Activated CD4-positive, alpha-beta memory T cell treated with anti-CD3 and anti-CD28 coated beads for 36 hours (primary cell): ENCODE measurements around the gene MTFMT. TPM values are rescaled to one million over a fixed set of nuclear protein-coding genes. Genes with fewer than 3 reads are reported as not detected.
A peak's percentile ranks its signal among the peaks of the same experiment; 100 is the strongest.
"Not testable (repeated sequence)": the region's sequence is repeated elsewhere in the genome, so short reads cannot be mapped to it uniquely, and the experiment has no call there.

Source experiments
- CTCF ChIA-PET: fragments of 350-600 bp; sonication (Branson Sonifier 250); formaldehyde crosslinking; loops from one replicate; lab custom pipeline; 2021; ENCODE audit warnings: antibody characterized with exemption, inconsistent platforms; lab: Charles Lee
- POLR2A ChIA-PET: fragments of 350-600 bp; sonication (Branson Sonifier 250); formaldehyde crosslinking; loops from one replicate; lab custom pipeline; 2021; ENCODE audit warnings: antibody characterized with exemption; lab: Charles Lee
- DNase-seq: peaks from one replicate; pipeline ENCODE4 v3.0.0-alpha.2; 2020
- H3K27ac Mint-ChIP-seq: one replicate; pipeline ENCODE4 v1.8.0; 2021; ENCODE audit warnings: mixed read lengths
- H3K27me3 Mint-ChIP-seq: one replicate; pipeline ENCODE4 v1.8.0; 2021; ENCODE audit warnings: mixed read lengths
- H3K36me3 Mint-ChIP-seq: one replicate; pipeline ENCODE4 v1.8.0; 2021; ENCODE audit warnings: mixed read lengths
- H3K4me1 Mint-ChIP-seq: one replicate; pipeline ENCODE4 v1.8.0; 2021; ENCODE audit warnings: low read depth, mixed read lengths
- H3K4me3 Mint-ChIP-seq: one replicate; pipeline ENCODE4 v1.8.0; 2021; ENCODE audit warnings: mild to moderate bottlenecking, mixed read lengths
- H3K9me3 Mint-ChIP-seq: one replicate; pipeline ENCODE4 v1.8.0; 2021; ENCODE audit warnings: mixed read lengths
- intact Hi-C: fragments of 100-400 bp; cut with micrococcal nuclease; formaldehyde crosslinking; loops from one replicate; pipeline ENCODE4 v1.15.1; 2023
- total RNA-seq, 2 experiments: library from RNA; stranded (reverse); gene quantifications; one replicate each; pipeline ENCODE4 v1.2.3, GENCODE V29; 2021

The MTFMT gene
- 10 to 100 TPM; 18.2 to 18.3 TPM for total RNA-seq

- Mint-ChIP-seq H3K27me3 (peaks cover 6% of the 10 kb centered on the region), H3K36me3 (peaks cover 10% of the 10 kb centered on the region), H3K4me3 (peak within 1 kb of the TSS; percentile 83), H3K4me1 (peaks cover 21% of the 10 kb centered on the region), H3K9me3 (no peaks in the 10 kb centered on the region), H3K27ac (peak within 1 kb of the TSS; percentile 38)
- ChIA-PET CTCF (no interaction called here), POLR2A (no interaction called here)
- peak; percentile 94 for DNase-seq
- intact Hi-C loops = loop anchor here (1.0 kb wide), 1 partner anchor 40 kb away; the partner anchor contains the start of gene SPG21
Observed at GRCh38 chr15:65028921-65029735, at the start of gene MTFMT. TSS of gene MTFMT (minus strand) at chr15:65029639. CDS start at chr15:65029613, 26 bp downstream.

DNA sequence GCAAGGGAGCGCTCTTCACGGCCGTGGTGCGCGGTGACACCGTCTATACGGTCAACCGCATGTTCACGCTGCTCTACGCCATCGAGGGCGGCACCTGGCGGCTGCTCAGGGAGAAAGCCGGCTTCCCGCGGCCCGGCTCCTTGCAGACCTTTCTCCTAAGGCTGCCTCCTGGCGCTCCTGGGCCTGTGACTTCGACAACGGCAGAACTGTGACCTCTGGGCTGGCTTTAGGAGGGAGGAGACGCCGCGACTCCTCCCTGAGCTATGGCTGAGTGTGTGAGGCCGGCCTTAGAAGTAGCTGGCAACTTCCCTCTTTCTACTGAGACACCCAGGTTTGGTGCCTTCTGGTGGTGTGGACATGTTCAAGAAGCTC lies 48.5 kb upstream of the MTFMT start:
- H3K27ac Mint-ChIP-seq = no peak overlapping the region
- no peak overlapping the region for H3K4me3 Mint-ChIP-seq
- POLR2A ChIA-PET = no interaction called here
- H3K36me3 Mint-ChIP-seq = no peaks in the 10 kb centered on the region
- DNase-seq = peak; percentile 67
- no peaks in the 10 kb centered on the region for H3K9me3 Mint-ChIP-seq
- peaks cover 9% of the 10 kb centered on the region for H3K4me1 Mint-ChIP-seq
- CTCF ChIA-PET = interaction anchor here (0.6 to 3.5 kb wide), 12 partner anchors 9 to 350 kb away, joined by 3 to 35 read pairs (median 4); partner anchors contain the start of gene PARP16
- peaks cover 29% of the 10 kb centered on the region for H3K27me3 Mint-ChIP-seq
- intact Hi-C loops = loop anchor here (1.0 kb wide), 1 partner anchor 45 kb away; no protein-coding TSS in a partner anchor

DNA sequence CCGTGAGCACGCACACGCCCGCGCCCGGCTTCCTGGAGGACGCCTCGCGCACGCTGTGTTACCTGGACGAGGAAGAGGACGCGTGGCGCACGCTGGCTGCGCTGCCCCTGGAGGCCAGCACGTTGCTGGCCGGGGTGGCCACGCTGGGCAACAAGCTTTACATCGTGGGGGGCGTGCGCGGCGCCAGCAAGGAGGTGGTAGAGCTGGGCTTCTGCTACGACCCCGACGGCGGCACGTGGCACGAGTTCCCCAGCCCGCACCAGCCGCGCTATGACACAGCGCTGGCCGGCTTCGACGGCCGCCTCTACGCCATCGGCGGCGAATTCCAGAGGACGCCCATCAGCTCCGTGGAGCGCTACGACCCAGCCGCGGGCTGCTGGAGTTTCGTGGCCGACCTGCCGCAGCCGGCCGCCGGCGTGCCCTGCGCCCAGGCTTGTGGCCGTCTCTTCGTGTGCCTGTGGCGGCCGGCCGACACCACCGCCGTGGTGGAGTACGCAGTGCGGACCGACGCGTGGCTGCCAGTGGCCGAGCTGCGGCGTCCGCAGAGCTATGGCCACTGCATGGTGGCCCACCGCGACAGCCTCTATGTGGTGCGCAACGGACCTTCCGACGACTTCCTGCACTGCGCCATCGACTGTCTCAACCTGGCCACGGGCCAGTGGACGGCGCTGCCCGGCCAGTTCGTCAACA lies 48.0 kb upstream of the MTFMT start:
- Mint-ChIP-seq H3K36me3 (no peaks in the 10 kb centered on the region), H3K9me3 (no peaks in the 10 kb centered on the region), H3K4me1 (peaks cover 4% of the 10 kb centered on the region), H3K27ac (no peak overlapping the region), H3K4me3 (no peak overlapping the region), H3K27me3 (peaks cover 25% of the 10 kb centered on the region)
- intact Hi-C loops = no loop called here
- DNase-seq = no peak
- POLR2A ChIA-PET = no interaction called here
- CTCF ChIA-PET = interaction anchor here (0.9 to 3.5 kb wide), 7 partner anchors 8 to 43 kb away, joined by 3 to 35 read pairs (median 5); no protein-coding TSS in a partner anchor

DNA sequence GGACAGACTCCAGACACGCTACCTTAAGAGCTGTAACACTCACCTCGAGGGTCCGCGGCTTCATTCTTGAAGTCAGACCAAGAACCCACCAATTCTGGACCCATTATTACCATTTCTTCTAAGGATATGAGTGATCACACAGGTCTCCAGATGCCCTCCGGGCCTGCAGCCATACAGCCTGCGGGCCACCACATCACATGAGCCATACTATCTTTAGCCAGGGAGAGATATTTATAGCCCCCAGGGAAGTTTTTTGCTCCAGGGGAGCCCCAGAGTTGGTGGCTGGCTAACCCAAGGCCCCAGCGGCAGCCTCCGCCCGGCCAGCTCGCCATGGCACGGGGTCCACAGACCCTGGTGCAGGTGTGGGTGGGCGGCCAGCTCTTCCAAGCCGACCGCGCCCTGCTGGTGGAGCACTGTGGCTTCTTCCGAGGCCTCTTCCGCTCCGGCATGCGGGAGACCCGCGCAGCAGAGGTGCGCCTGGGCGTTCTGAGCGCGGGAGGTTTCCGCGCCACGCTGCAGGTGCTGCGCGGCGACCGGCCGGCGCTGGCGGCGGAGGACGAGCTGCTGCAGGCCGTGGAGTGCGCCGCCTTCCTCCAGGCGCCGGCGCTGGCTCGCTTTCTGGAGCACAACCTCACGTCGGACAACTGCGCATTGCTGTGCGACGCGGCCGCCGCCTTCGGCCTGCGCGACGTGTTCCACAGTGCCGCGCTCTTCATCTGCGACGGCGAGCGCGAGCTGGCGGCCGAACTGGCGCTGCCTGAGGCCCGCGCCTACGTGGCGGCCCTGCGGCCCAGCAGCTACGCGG lies 47.2 kb upstream of the MTFMT start, which contains the start of gene KBTBD13:
Gene KBTBD13, plus strand, starts transcription at position 261 of the 805 bp plus-strand sequence. Its CDS starts 70 bp downstream, at position 331.
- ChIA-PET CTCF (interaction anchor here (0.9 to 3.5 kb wide), 6 partner anchors 11 to 349 kb away, joined by 3 to 35 read pairs (median 4); no protein-coding TSS in a partner anchor), POLR2A (no interaction called here)
- Mint-ChIP-seq H3K4me1 (no peaks in the 10 kb centered on the region), H3K27me3 (peaks cover 23% of the 10 kb centered on the region), H3K9me3 (no peaks in the 10 kb centered on the region), H3K27ac (no peak within 1 kb of the TSS), H3K4me3 (no peak within 1 kb of the TSS), H3K36me3 (no peaks in the 10 kb centered on the region)
- no peak for DNase-seq
- intact Hi-C loops = no loop called here

DNA sequence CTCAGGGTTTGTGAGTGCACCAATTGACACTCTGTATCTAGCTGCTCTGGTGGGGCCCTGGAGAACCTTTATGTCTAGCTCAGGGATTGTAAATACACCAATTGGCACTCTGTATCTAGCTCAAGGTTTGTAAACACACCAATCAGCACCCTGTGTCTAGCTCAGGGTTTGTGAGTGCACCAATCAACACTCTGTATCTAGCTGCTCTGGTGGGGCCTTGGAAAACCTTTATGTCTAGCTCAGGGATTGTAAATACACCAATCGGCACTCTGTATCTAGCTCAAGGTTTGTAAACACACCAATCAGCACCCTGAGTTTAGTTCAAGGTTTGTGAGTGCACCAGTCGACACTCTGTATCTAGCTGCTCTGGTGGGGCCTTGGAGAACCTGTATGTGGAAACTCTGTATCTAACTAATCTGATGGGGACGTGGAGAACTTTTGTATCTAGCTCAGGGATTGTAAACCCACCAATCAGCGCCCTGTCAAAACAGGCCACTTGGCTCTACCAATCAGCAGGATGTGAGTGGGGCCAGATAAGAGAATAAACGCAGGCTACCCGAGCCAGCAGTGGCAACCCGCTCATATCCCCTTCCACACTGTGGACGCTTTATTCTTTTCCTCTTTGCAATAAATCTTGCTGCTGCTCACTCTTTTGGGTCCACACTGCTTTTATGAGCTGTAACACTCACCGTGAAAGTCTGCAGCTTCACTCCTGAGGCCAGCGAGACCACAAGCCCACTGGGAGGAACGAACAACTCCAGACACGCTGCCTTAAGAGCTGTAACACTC lies 46.4 kb upstream of the MTFMT start:
- H3K36me3 Mint-ChIP-seq, H3K27ac Mint-ChIP-seq, H3K4me3 Mint-ChIP-seq, H3K9me3 Mint-ChIP-seq, intact Hi-C loops, H3K4me1 Mint-ChIP-seq, DNase-seq, POLR2A ChIA-PET: not testable (repeated sequence)
- peaks cover 22% of the 10 kb centered on the region for H3K27me3 Mint-ChIP-seq
- CTCF ChIA-PET = interaction anchor here (0.9 to 3.5 kb wide), 4 partner anchors 21 to 348 kb away, joined by 3 to 35 read pairs (median 4); no protein-coding TSS in a partner anchor

DNA sequence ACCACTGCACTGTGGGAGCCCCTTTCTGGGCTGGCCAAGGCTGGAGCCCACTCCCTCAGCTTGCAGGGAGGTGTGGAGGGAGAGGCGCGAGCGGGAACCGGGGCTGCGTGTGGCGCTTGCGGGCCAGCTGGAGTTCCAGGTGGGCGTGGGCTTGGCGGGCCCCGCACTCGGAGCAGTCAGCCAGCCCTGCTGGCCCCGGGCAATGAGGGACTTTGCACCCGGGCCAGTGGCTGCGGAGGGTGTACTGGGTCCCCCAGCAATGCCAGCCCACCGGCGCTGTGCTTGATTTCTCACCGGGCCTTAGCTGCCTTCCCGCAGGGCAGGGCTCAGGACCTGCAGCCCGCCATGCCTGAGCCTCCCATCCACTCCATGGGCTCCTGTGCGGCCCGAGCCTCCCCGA lies 45.5 kb upstream of the MTFMT start:
- H3K4me1 Mint-ChIP-seq, H3K27ac Mint-ChIP-seq, H3K36me3 Mint-ChIP-seq, intact Hi-C loops, DNase-seq, H3K9me3 Mint-ChIP-seq, POLR2A ChIA-PET, CTCF ChIA-PET, H3K4me3 Mint-ChIP-seq: not testable (repeated sequence)
- peaks cover 20% of the 10 kb centered on the region for H3K27me3 Mint-ChIP-seq

- Mint-ChIP-seq H3K36me3 (no peaks in the 10 kb centered on the region), H3K27ac (no peak overlapping the region), H3K4me3 (no peak overlapping the region), H3K9me3 (no peaks in the 10 kb centered on the region), H3K27me3 (peaks cover 12% of the 10 kb centered on the region), H3K4me1 (no peaks in the 10 kb centered on the region)
- ChIA-PET CTCF (interaction anchor here (1.0 kb wide), 1 partner anchor 262 kb away, joined by 3 read pairs; no protein-coding TSS in a partner anchor), POLR2A (no interaction called here)
- intact Hi-C loops = no loop called here
- DNase-seq = no peak
Observed at GRCh38 chr15:65072617-65073016, 43.2 kb upstream of the MTFMT start.

GRCh38 chr15:65072027-65072426 lies 42.6 kb upstream of the MTFMT start:
- H3K36me3 Mint-ChIP-seq = no peaks in the 10 kb centered on the region
- no peak overlapping the region for H3K27ac Mint-ChIP-seq
- H3K4me1 Mint-ChIP-seq = peaks cover 4% of the 10 kb centered on the region
- H3K9me3 Mint-ChIP-seq = no peaks in the 10 kb centered on the region
- intact Hi-C loops = no loop called here
- DNase-seq = no peak
- H3K4me3 Mint-ChIP-seq = no peak overlapping the region
- ChIA-PET POLR2A (no interaction called here), CTCF (no interaction called here)
- peaks cover 16% of the 10 kb centered on the region for H3K27me3 Mint-ChIP-seq

GRCh38 chr15:65071381-65071811 lies 42.0 kb upstream of the MTFMT start:
- intact Hi-C loops = no loop called here
- Mint-ChIP-seq H3K4me3 (no peak overlapping the region), H3K27ac (no peak overlapping the region), H3K36me3 (no peaks in the 10 kb centered on the region), H3K27me3 (peaks cover 18% of the 10 kb centered on the region), H3K4me1 (peaks cover 4% of the 10 kb centered on the region), H3K9me3 (no peaks in the 10 kb centered on the region)
- DNase-seq = no peak
- ChIA-PET CTCF (no interaction called here), POLR2A (no interaction called here)

- POLR2A ChIA-PET = no interaction called here
- CTCF ChIA-PET = interaction anchor here (1.4 kb wide), 1 partner anchor 8 kb away, joined by 6 read pairs; no protein-coding TSS in a partner anchor
- no peak for DNase-seq
- H3K27ac Mint-ChIP-seq = no peak overlapping the region
- no peaks in the 10 kb centered on the region for H3K9me3 Mint-ChIP-seq
- no peak overlapping the region for H3K4me3 Mint-ChIP-seq
- no peaks in the 10 kb centered on the region for H3K36me3 Mint-ChIP-seq
- intact Hi-C loops = no loop called here
- H3K4me1 Mint-ChIP-seq = peaks cover 4% of the 10 kb centered on the region
- peaks cover 26% of the 10 kb centered on the region for H3K27me3 Mint-ChIP-seq
Observed at GRCh38 chr15:65069779-65070546, 40.5 kb upstream of the MTFMT start.
